ENCODE measurements around the gene MAGI1.

MAGI1 gene

GRCh38 chr3:65728138-65728537 is 310.6 kb downstream of the MAGI1 start:
- Histone ChIP-seq H3K27me3 (ENCODE audit: low read length) (no peaks in the 10 kb centered on the region), H4K20me1 (ENCODE audit: low read depth, low read length) (no peaks in the 10 kb centered on the region), H3F3A (ENCODE audit: insufficient read depth) (no peaks in the 10 kb centered on the region), H3K4me3 (ENCODE audit: insufficient read depth, low read length, poor library complexity, severe bottlenecking) (no peak overlapping the region), H3K36me3 (ENCODE audit: low read length) (no peaks in the 10 kb centered on the region), H3K27ac (ENCODE audit: low read depth, low read length) (no peak overlapping the region), H3K9ac (ENCODE audit: low read length) (no peak overlapping the region), H3K9me2 (replicated peaks; ENCODE audit: insufficient read depth, low read length) (peaks cover 5% of the 10 kb centered on the region; the same call in 1 of the 2 replicates), H3K4me2 (ENCODE audit: low read depth, low read length, poor library complexity, severe bottlenecking) (no peak overlapping the region), H2AFZ (ENCODE audit: low read depth, low read length, severe bottlenecking) (no peak overlapping the region), H3K9me3 (ENCODE audit: insufficient read depth, low read length) (no peaks in the 10 kb centered on the region), H3K79me2 (ENCODE audit: insufficient read depth, low read length) (no peaks in the 10 kb centered on the region)
- TF ChIP-seq EZH2phosphoT487 (conservative IDR thresholded peaks at IDR 0.05; ENCODE audit: low read length): no peak
- TF ChIP-seq, protein P1, sequence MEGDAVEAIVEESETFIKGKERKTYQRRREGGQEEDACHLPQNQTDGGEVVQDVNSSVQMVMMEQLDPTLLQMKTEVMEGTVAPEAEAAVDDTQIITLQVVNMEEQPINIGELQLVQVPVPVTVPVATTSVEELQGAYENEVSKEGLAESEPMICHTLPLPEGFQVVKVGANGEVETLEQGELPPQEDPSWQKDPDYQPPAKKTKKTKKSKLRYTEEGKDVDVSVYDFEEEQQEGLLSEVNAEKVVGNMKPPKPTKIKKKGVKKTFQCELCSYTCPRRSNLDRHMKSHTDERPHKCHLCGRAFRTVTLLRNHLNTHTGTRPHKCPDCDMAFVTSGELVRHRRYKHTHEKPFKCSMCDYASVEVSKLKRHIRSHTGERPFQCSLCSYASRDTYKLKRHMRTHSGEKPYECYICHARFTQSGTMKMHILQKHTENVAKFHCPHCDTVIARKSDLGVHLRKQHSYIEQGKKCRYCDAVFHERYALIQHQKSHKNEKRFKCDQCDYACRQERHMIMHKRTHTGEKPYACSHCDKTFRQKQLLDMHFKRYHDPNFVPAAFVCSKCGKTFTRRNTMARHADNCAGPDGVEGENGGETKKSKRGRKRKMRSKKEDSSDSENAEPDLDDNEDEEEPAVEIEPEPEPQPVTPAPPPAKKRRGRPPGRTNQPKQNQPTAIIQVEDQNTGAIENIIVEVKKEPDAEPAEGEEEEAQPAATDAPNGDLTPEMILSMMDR (IDR thresholded peaks at IDR 0.05; ENCODE audit: insufficient read depth, low read length, poor library complexity, severe bottlenecking): no peak

DNA sequence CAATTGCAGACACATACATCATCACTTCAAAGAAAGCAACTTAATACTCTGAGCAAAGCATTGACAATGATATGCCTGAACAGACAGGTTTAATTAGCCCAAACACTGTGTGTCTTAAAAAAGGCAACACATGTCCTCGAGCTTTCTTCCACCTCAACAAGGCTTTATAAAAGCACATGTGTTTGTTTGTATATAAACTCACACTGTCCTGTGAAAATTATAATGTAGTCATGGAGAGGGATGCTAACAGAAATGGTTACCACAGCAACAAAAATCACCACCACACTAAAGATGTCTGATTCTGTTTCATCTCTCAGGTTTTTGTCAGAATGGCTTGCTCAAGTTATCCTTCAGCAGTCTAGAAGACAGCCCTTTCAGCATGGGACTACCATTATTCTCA is 314.7 kb downstream of the MAGI1 start:
- no peaks in the 10 kb centered on the region for H3F3A ChIP-seq (ENCODE audit: insufficient read depth)
- no peak overlapping the region for H2AFZ ChIP-seq (ENCODE audit: low read depth, low read length, severe bottlenecking)
- H3K36me3 ChIP-seq (ENCODE audit: low read length): no peaks in the 10 kb centered on the region
- no peak overlapping the region for H3K4me3 ChIP-seq (ENCODE audit: insufficient read depth, low read length, poor library complexity, severe bottlenecking)
- H3K4me2 ChIP-seq (ENCODE audit: low read depth, low read length, poor library complexity, severe bottlenecking): no peak overlapping the region
- H3K9ac ChIP-seq (ENCODE audit: low read length): no peak overlapping the region
- TF ChIP-seq EZH2phosphoT487 (conservative IDR thresholded peaks at IDR 0.05; ENCODE audit: low read length): no peak
- TF ChIP-seq, protein P1 (IDR thresholded peaks at IDR 0.05; ENCODE audit: insufficient read depth, low read length, poor library complexity, severe bottlenecking): no peak
- peaks cover 5% of the 10 kb centered on the region; the same call in 1 of the 2 replicates for H3K9me2 ChIP-seq (replicated peaks; ENCODE audit: insufficient read depth, low read length)
- H3K79me2 ChIP-seq (ENCODE audit: insufficient read depth, low read length): no peaks in the 10 kb centered on the region
- no peak overlapping the region for H3K27ac ChIP-seq (ENCODE audit: low read depth, low read length)
- no peaks in the 10 kb centered on the region for H3K27me3 ChIP-seq (ENCODE audit: low read length)
- no peaks in the 10 kb centered on the region for H3K9me3 ChIP-seq (ENCODE audit: insufficient read depth, low read length)
- no peaks in the 10 kb centered on the region for H4K20me1 ChIP-seq (ENCODE audit: low read depth, low read length)

GRCh38 chr3:65723011-65723410 is 315.7 kb downstream of the MAGI1 start:
- H3K4me2 ChIP-seq (ENCODE audit: low read depth, low read length, poor library complexity, severe bottlenecking): no peak overlapping the region
- TF ChIP-seq, protein P1 (IDR thresholded peaks at IDR 0.05; ENCODE audit: insufficient read depth, low read length, poor library complexity, severe bottlenecking): no peak
- no peak for TF ChIP-seq EZH2phosphoT487 (conservative IDR thresholded peaks at IDR 0.05; ENCODE audit: low read length)
- H4K20me1 ChIP-seq (ENCODE audit: low read depth, low read length): no peaks in the 10 kb centered on the region
- no peaks in the 10 kb centered on the region for H3K79me2 ChIP-seq (ENCODE audit: insufficient read depth, low read length)
- no peak overlapping the region for H3K9ac ChIP-seq (ENCODE audit: low read length)
- H2AFZ ChIP-seq (ENCODE audit: low read depth, low read length, severe bottlenecking): no peak overlapping the region
- no peaks in the 10 kb centered on the region for H3K9me3 ChIP-seq (ENCODE audit: insufficient read depth, low read length)
- H3K27me3 ChIP-seq (ENCODE audit: low read length): no peaks in the 10 kb centered on the region
- H3K4me3 ChIP-seq (ENCODE audit: insufficient read depth, low read length, poor library complexity, severe bottlenecking): no peak overlapping the region
- no peaks in the 10 kb centered on the region for H3F3A ChIP-seq (ENCODE audit: insufficient read depth)
- no peaks in the 10 kb centered on the region for H3K36me3 ChIP-seq (ENCODE audit: low read length)
- H3K27ac ChIP-seq (ENCODE audit: low read depth, low read length): no peak overlapping the region
- peaks cover 5% of the 10 kb centered on the region; the same call in 1 of the 2 replicates for H3K9me2 ChIP-seq (replicated peaks; ENCODE audit: insufficient read depth, low read length)
